H1 (cell line): ENCODE data around the gene METRNL. TPM values are rescaled to one million over a fixed set of nuclear protein-coding genes. Genes with fewer than 3 reads are reported as not detected.

Source experiments
- CTCF ChIA-PET: fragments of 300-600 bp; sonication (Branson Sonifier 250); formaldehyde crosslinking; loops from one replicate; lab custom pipeline; 2021; ENCODE audit not compliant: partially characterized antibody; lab: Charles Lee
- POLR2A ChIA-PET: fragments of 300-600 bp; sonication (Branson Sonifier 250); formaldehyde crosslinking; loops from one replicate; lab custom pipeline; 2021; ENCODE audit warnings: inconsistent platforms; ENCODE audit not compliant: partially characterized antibody; lab: Charles Lee
- DNase-seq, 2 experiments: peaks; one replicate each; pipeline versions ENCODE4 v3.0.0 to v3.0.0-alpha.2; 2010 to 2022; ENCODE audit warnings: low spot score in 2 of 2, low read depth in 1 of 2, mixed read lengths in 1 of 2
- FAIRE-seq: peaks from 2 replicates; lab custom pipeline; 2011; peaks lifted over from hg19 to GRCh38; lab: Jason Lieb, UNC
- H2AFZ ChIP-seq: 2 replicates; pipeline ENCODE4 v1.8.1; 2012; ENCODE audit warnings: low read length, inconsistent platforms
- H2AK5ac ChIP-seq: 2 replicates; pipeline ENCODE4 v1.6.1; 2013; ENCODE audit warnings: low read depth, low read length
- H2BK120ac ChIP-seq: replicated peaks from 2 replicates; pipeline ENCODE3; 2013; ENCODE audit warnings: low read depth, low read length, inconsistent platforms
- H2BK12ac ChIP-seq: 2 replicates; pipeline ENCODE4 v1.6.1; 2013; ENCODE audit warnings: low read depth, low read length
- H2BK15ac ChIP-seq: 2 replicates; pipeline ENCODE4 v1.6.1; 2013; ENCODE audit warnings: low read length
- H2BK20ac ChIP-seq: 2 replicates; pipeline ENCODE4 v1.6.1; 2013; ENCODE audit warnings: low read length
- H2BK5ac ChIP-seq: 2 replicates; pipeline ENCODE4 v1.6.1; 2013; ENCODE audit warnings: low read depth, low read length
- H3K14ac ChIP-seq: 2 replicates; pipeline ENCODE4 v1.6.1; 2013; ENCODE audit warnings: inconsistent platforms; ENCODE audit not compliant: insufficient read length
- H3K18ac ChIP-seq: 2 replicates; pipeline ENCODE4 v1.6.1; 2013; ENCODE audit warnings: low read length; ENCODE audit errors: extremely low read depth
- H3K23ac ChIP-seq: 2 replicates; pipeline ENCODE4 v1.6.1; 2013; ENCODE audit warnings: inconsistent platforms; ENCODE audit not compliant: insufficient read length
- H3K23me2 ChIP-seq: 2 replicates; pipeline ENCODE4 v1.6.1; 2013; ENCODE audit warnings: low read depth, low read length
- H3K27ac ChIP-seq: 2 replicates; pipeline ENCODE4 v1.6.1; 2011; ENCODE audit warnings: low read depth, low read length, inconsistent platforms
- H3K27me3 ChIP-seq, 4 experiments: replicated peaks in 1 of 4; 1 replicate in 1 of 4; 2 replicates in 3 of 4; pipeline versions ENCODE4 v1.6.1 to v1.8.1; 2011 to 2013; ENCODE audit warnings: low read length in 3 of 4, mild to moderate bottlenecking in 3 of 4, inconsistent platforms in 2 of 4, mixed read lengths in 2 of 4, moderate library complexity in 1 of 4; ENCODE audit not compliant: control insufficient read depth in 3 of 4, insufficient read depth in 3 of 4; ENCODE audit errors: extremely low read depth in 1 of 4
- H3K36me3 ChIP-seq, 4 experiments: 2 replicates each; pipeline versions ENCODE4 v1.6.1 to v1.8.1; 2011 to 2013; ENCODE audit warnings: mild to moderate bottlenecking in 4 of 4, low read length in 3 of 4, moderate library complexity in 2 of 4, control low read depth in 1 of 4, inconsistent platforms in 1 of 4; ENCODE audit not compliant: insufficient read depth in 4 of 4, control insufficient read depth in 2 of 4
- H3K4ac ChIP-seq: replicated peaks from 2 replicates; pipeline ENCODE3; 2013; ENCODE audit warnings: low read length, low read depth, mixed read lengths, inconsistent platforms; ENCODE audit not compliant: insufficient read length
- H3K4me1 ChIP-seq, 4 experiments: replicated peaks in 1 of 4; 1 replicate in 1 of 4; 2 replicates in 3 of 4; pipeline versions ENCODE4 v1.6.1 to v1.8.1; 2011 to 2013; ENCODE audit warnings: low read length in 3 of 4, inconsistent platforms in 2 of 4, mixed read lengths in 1 of 4; ENCODE audit not compliant: insufficient read depth in 4 of 4, control insufficient read depth in 3 of 4
- H3K4me2 ChIP-seq, 2 experiments: 2 replicates each; pipeline versions ENCODE4 v1.6.1 to v1.8.1; 2011 to 2013; ENCODE audit warnings: low read depth in 2 of 2, low read length in 2 of 2, control low read depth in 1 of 2, inconsistent platforms in 1 of 2, mild to moderate bottlenecking in 1 of 2; ENCODE audit not compliant: insufficient read depth in 1 of 2
- H3K4me3 ChIP-seq, 4 experiments: fragments of 200-600, 300-600 bp in 1 of 4; sonication (generic), shearing (Covaris generic), sonication (Bioruptor Twin) in 1 of 4; 2 replicates each; pipeline versions ENCODE4 v1.5.1 to v1.8.1; 2011 to 2016; ENCODE audit warnings: low read length in 4 of 4, low read depth in 3 of 4, control low read depth in 2 of 4, inconsistent platforms in 2 of 4, mild to moderate bottlenecking in 2 of 4, mixed read lengths in 1 of 4, moderate library complexity in 1 of 4; ENCODE audit not compliant: insufficient read depth in 2 of 4; ENCODE audit errors: extremely low read depth in 1 of 4
- H3K56ac ChIP-seq: replicated peaks from 2 replicates; pipeline ENCODE3; 2013; ENCODE audit warnings: low read depth, mild to moderate bottlenecking, mixed read lengths, low read length, inconsistent platforms; ENCODE audit not compliant: insufficient read length
- H3K79me1 ChIP-seq: 2 replicates; pipeline ENCODE4 v1.6.1; 2013; ENCODE audit warnings: low read depth, low read length, control low read depth
- H3K79me2 ChIP-seq, 2 experiments: 2 replicates each; pipeline versions ENCODE4 v1.6.1 to v1.8.1; 2012 to 2013; ENCODE audit warnings: low read length in 2 of 2, mild to moderate bottlenecking in 2 of 2, inconsistent platforms in 1 of 2; ENCODE audit not compliant: insufficient read depth in 2 of 2, control insufficient read depth in 1 of 2
- H3K9ac ChIP-seq, 4 experiments: replicated peaks in 1 of 4; 1 replicate in 1 of 4; 2 replicates in 3 of 4; pipeline versions ENCODE4 v1.6.1 to v1.8.1; 2011 to 2013; ENCODE audit warnings: low read depth in 3 of 4, low read length in 3 of 4, control low read depth in 2 of 4, mild to moderate bottlenecking in 2 of 4, moderate library complexity in 2 of 4, inconsistent platforms in 1 of 4; ENCODE audit errors: extremely low read depth in 1 of 4
- H3K9me3 ChIP-seq, 2 experiments: 2 replicates each; pipeline versions ENCODE4 v1.6.1 to v1.8.1; 2012 to 2013; ENCODE audit warnings: mild to moderate bottlenecking in 2 of 2, moderate library complexity in 2 of 2, control low read depth in 1 of 2, inconsistent platforms in 1 of 2, low read depth in 1 of 2, low read length in 1 of 2, mixed read lengths in 1 of 2; ENCODE audit not compliant: insufficient read depth in 2 of 2
- H4K20me1 ChIP-seq, 2 experiments: replicated peaks in 1 of 2; 2 replicates each; pipeline versions ENCODE3 to v1.8.1; 2011 to 2013; ENCODE audit warnings: inconsistent platforms in 2 of 2, low read length in 2 of 2, mild to moderate bottlenecking in 1 of 2; ENCODE audit not compliant: insufficient read depth in 2 of 2, control insufficient read depth in 1 of 2
- H4K5ac ChIP-seq: 2 replicates; pipeline ENCODE4 v1.6.1; 2013; ENCODE audit warnings: low read length, low read depth, mixed read lengths, inconsistent platforms; ENCODE audit not compliant: insufficient read length
- H4K8ac ChIP-seq: 2 replicates; pipeline ENCODE4 v1.8.0; 2013; ENCODE audit warnings: mild to moderate bottlenecking, moderate library complexity, low read length, inconsistent platforms; ENCODE audit not compliant: insufficient read depth; ENCODE audit errors: extremely low read depth
- H4K91ac ChIP-seq: replicated peaks from 2 replicates; pipeline ENCODE3; 2013; ENCODE audit warnings: low read length, mixed read lengths, inconsistent platforms; ENCODE audit not compliant: insufficient read length
- CHD2 ChIP-seq: IDR thresholded peaks from 2 replicates; pipeline ENCODE4 v1.6.1; 2012; ENCODE audit warnings: low read length, improper control_type of control experiment
- EZH2 ChIP-seq: fragments of 200-600 bp; sonication (generic); IDR thresholded peaks from 2 replicates; pipeline ENCODE4 v1.7.1; 2012; ENCODE audit warnings: low read depth, mild to moderate bottlenecking, moderate library complexity, low read length, inconsistent platforms; ENCODE audit not compliant: severe bottlenecking
- KDM1A ChIP-seq: fragments of 200-600, 300-600 bp; sonication (generic); IDR thresholded peaks from 2 replicates; pipeline ENCODE4 v1.7.1; 2016; ENCODE audit warnings: mild to moderate bottlenecking, low read length, borderline replicate concordance
- MAFK ChIP-seq: IDR thresholded peaks from 2 replicates; pipeline ENCODE4 v1.6.1; 2012; ENCODE audit warnings: low read depth, mild to moderate bottlenecking, improper control_type of control experiment, low read length
- NRF1 ChIP-seq: IDR thresholded peaks from 2 replicates; pipeline ENCODE4 v1.6.1; 2011; ENCODE audit warnings: mild to moderate bottlenecking, low read depth, low read length, improper control_type of control experiment
- PHF8 ChIP-seq: fragments of 200-600 bp; sonication (generic); conservative IDR thresholded peaks from 2 replicates; pipeline ENCODE4 v1.7.1; 2012; ENCODE audit warnings: low read depth, mild to moderate bottlenecking, inconsistent platforms, low read length, moderate library complexity
- SAP30 ChIP-seq: fragments of 300-600 bp; sonication (generic); IDR thresholded peaks from 2 replicates; pipeline ENCODE4 v1.7.1; 2012; ENCODE audit warnings: low read length, moderate library complexity, mild to moderate bottlenecking, inconsistent platforms; ENCODE audit not compliant: insufficient read depth, insufficient replicate concordance
- SIN3A ChIP-seq, 2 experiments: IDR thresholded peaks in 1 of 2; conservative IDR thresholded peaks in 1 of 2; 2 replicates each; pipeline ENCODE4 v1.6.1; 2011 to 2012; ENCODE audit warnings: low read length in 2 of 2, improper control_type of control experiment in 1 of 2, low read depth in 1 of 2, mild to moderate bottlenecking in 1 of 2
- SP1 ChIP-seq: IDR thresholded peaks from 2 replicates; pipeline ENCODE4 v1.6.1; 2011; ENCODE audit warnings: low read depth, low read length
- SP4 ChIP-seq: IDR thresholded peaks from 2 replicates; pipeline ENCODE4 v1.6.1; 2012; ENCODE audit warnings: low read length, inconsistent platforms
- TAF1 ChIP-seq: IDR thresholded peaks from 2 replicates; pipeline ENCODE4 v1.6.1; 2011; ENCODE audit warnings: mild to moderate bottlenecking, low read depth, low read length
- TAF7 ChIP-seq: optimal IDR thresholded peaks from 2 replicates; pipeline ENCODE3; 2011; ENCODE audit warnings: low read depth, mild to moderate bottlenecking, inconsistent platforms, low read length, moderate library complexity, borderline replicate concordance
- TCF12 ChIP-seq: IDR thresholded peaks from 2 replicates; pipeline ENCODE4 v1.6.1; 2011; ENCODE audit warnings: low read depth, mild to moderate bottlenecking, low read length
- YY1 ChIP-seq: IDR thresholded peaks from 2 replicates; pipeline ENCODE4 v1.6.1; 2011; ENCODE audit warnings: low read depth, mild to moderate bottlenecking, low read length
- WGBS, 2 experiments: shearing (Covaris generic) in 1 of 2; methylation state at CpG; one replicate each; pipeline versions ENCODE4 v1.1.6 to v1.1.7; 2013 to 2015; ENCODE audit warnings: low lambda C conversion rate in 2 of 2, mixed read lengths in 2 of 2, inconsistent platforms in 1 of 2, low coverage in 1 of 2, missing lambda C conversion rate in 1 of 2; ENCODE audit not compliant: insufficient replicate concordance in 2 of 2, insufficient coverage in 1 of 2, insufficient read length in 1 of 2; ENCODE audit errors: extremely low coverage in 1 of 2, missing lambda C conversion rate in 1 of 2; 5-methylcytosine and 5-hydroxymethylcytosine counted together
- polyA plus RNA-seq, 7 experiments: library from polyadenylated mRNA; depleted of rRNA in 3 of 7; stranded (reverse) in 5 of 7; unstranded in 2 of 7; fragments of >200 nt in 5 of 7; fragments of 200-250 nt in 2 of 7; gene quantifications; 1 replicate in 5 of 7; 2 replicates in 1 of 7; 4 replicates in 1 of 7; pipeline versions ENCODE4 v1.2.1 to v1.2.3, GENCODE V29; 2011 to 2013; ENCODE audit warnings: missing spikeins in 2 of 7, mixed read lengths in 2 of 7
- total RNA-seq: library from RNA; stranded (reverse); fragmentation: NEBNext Ultra II Directional; extraction: Animal tissue kit (Norgen Biotek cat#: 25700); gene quantifications from 2 replicates; pipeline ENCODE4 v1.2.1, GENCODE V29; 2021

METRNL gene
- total and polyA plus RNA-seq, 2 of the 8 experiments (the other 6 are each of a cell fraction or from before 2014, with no cell fraction given): 13.9 to 14.2 TPM

- no peaks in the 10 kb centered on the region for H4K20me1 ChIP-seq
- no peak overlapping the region for H2BK120ac ChIP-seq
- FAIRE-seq (no peak), DNase-seq (no peak)
- no peaks in the 10 kb centered on the region for H3K79me1 ChIP-seq
- H2BK5ac ChIP-seq: no peak overlapping the region
- no peaks in the 10 kb centered on the region for H3K79me2 ChIP-seq
- H2BK20ac ChIP-seq: no peak overlapping the region
- H3K27ac ChIP-seq: no peak overlapping the region
- H3K36me3 ChIP-seq: no peaks in the 10 kb centered on the region
- H2AFZ ChIP-seq: no peak overlapping the region
- H4K91ac ChIP-seq: no peak overlapping the region
- no peak overlapping the region for H4K5ac ChIP-seq
- ChIA-PET POLR2A (no interaction called here), CTCF (interaction anchor here (0.6 to 2.3 kb wide), 5 partner anchors 11 to 163 kb away, joined by 3 to 8 read pairs (median 3); no protein-coding TSS in a partner anchor)
- peaks cover 0 to 13% (median 6%) of the 10 kb centered on the region in 4 experiments; a peak in 3 of 7 replicates for H3K27me3 ChIP-seq
- no peak overlapping the region for H3K56ac ChIP-seq
- H3K9ac ChIP-seq: no peak overlapping the region
- no peak overlapping the region for H3K4me3 ChIP-seq
- no peak overlapping the region for H2BK12ac ChIP-seq
- no peak overlapping the region for H3K14ac ChIP-seq
- 81% methylated on average over 11 of the region's 12 CpGs; no CpG with 5 or more reads in 1 of the 2 experiments for WGBS, 2 experiments
- H3K4ac ChIP-seq: no peak overlapping the region
- no peak overlapping the region for H3K4me2 ChIP-seq
- no peak overlapping the region for H4K8ac ChIP-seq
- no peak overlapping the region for H3K18ac ChIP-seq
- H2BK15ac ChIP-seq: no peak overlapping the region
- no peak overlapping the region for H2AK5ac ChIP-seq
- H3K23ac ChIP-seq: no peak overlapping the region
- H3K9me3 ChIP-seq: peaks cover 24 to 81% of the 10 kb centered on the region in 2 experiments; a peak in 3 of 4 replicates
- no peaks in the 10 kb centered on the region for H3K4me1 ChIP-seq
- peaks cover 3% of the 10 kb centered on the region; the same call in 1 of the 2 replicates for H3K23me2 ChIP-seq
- TF ChIP-seq SP1 (no peak), PHF8 (no peak), MAFK (no peak), SP4 (no peak), EZH2 (no peak), TAF1 (no peak), SIN3A (conservative IDR thresholded peaks at IDR 0.05 in 1 of 2, IDR thresholded peaks at IDR 0.05 in 1 of 2; ENCODE audit: low read depth in 1 of 2, low read length in 2 of 2) (no peak), KDM1A (no peak), YY1 (no peak), TAF7 (no peak), SAP30 (no peak), TCF12 (no peak), NRF1 (no peak), CHD2 (no peak)
Observed at GRCh38 chr17:83126275-83126811, 46.9 kb downstream of the METRNL start.
